ENCODE results near the gene CASKIN1.

DNA sequence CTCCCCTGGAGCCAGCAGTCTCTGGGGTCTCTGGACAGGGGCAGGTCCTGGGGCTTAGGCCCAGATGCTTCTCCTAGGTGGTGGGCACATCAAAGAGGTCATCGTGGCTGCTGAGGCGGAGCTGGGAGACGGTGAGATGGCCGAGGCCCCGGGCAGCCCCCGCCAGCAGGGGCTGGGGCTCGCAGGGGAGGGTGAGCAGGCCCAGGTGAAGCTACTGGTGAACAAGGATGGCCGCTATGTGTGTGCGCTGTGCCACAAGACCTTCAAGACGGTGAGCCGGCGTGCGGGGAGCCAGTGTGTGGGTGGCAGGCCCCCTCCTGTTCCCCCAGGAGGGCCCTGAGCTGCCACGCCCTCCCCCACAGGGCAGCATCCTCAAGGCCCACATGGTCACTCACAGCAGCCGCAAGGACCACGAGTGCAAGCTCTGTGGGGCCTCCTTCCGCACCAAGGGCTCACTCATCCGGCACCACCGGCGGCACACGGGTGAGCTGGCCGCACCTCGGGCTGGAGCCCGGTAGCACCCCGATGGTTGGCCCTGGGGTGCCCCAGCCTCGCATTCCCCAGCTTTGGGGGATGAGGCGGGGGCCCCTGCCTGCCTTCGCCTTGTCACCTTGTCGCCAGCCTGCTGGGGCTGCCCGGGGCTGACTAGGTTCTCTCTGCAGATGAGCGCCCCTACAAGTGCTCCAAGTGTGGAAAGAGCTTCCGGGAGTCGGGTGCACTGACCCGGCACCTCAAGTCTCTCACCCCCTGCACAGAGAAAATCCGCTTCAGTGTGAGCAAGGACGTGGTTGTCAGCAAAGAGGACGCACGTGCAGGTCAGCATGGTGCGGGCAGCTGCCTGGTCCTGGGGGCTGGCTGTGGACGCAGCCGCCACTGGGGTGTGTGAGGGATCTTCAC lies 35.9 kb upstream of the CASKIN1 start:
- TF ChIP-seq YY1 (IDR thresholded peaks at IDR 0.05; ENCODE audit: insufficient read depth, insufficient read length): no peak
- TF ChIP-seq ZNF274 (IDR thresholded peaks at IDR 0.05; ENCODE audit: low read depth, low read length): no peak

Data from NT2/D1 (cell line).